Keratinocyte (primary cell): ENCODE data around the gene BRSK2. TPM values are rescaled to one million over a fixed set of nuclear protein-coding genes. Genes with fewer than 3 reads are reported as not detected.
"Not testable (repeated sequence)": the region's sequence is repeated elsewhere in the genome, so short reads cannot be mapped to it uniquely, and the experiment has no call there.

ENCODE experiments used
- DNase-seq: peaks from one replicate; pipeline ENCODE4 v3.0.0-alpha.2; 2011; ENCODE audit warnings: low read depth, missing footprints, low spot score
- FAIRE-seq: peaks from 2 replicates; lab custom pipeline; 2011; peaks lifted over from hg19 to GRCh38; lab: Jason Lieb, UNC
- H2AFZ ChIP-seq: 2 replicates; pipeline ENCODE4 v1.6.0; 2012; ENCODE audit warnings: low read length, control low read depth, inconsistent platforms; ENCODE audit not compliant: control insufficient read depth
- H3K27ac ChIP-seq: 2 replicates; pipeline ENCODE4 v1.5.1; 2011; ENCODE audit warnings: low read length; ENCODE audit not compliant: control insufficient read depth, insufficient read depth
- H3K27me3 ChIP-seq: 3 replicates; pipeline ENCODE4 v1.6.0; 2011; ENCODE audit warnings: low read length; ENCODE audit not compliant: control insufficient read depth, insufficient read depth; ENCODE audit errors: extremely low read depth
- H3K36me3 ChIP-seq, 2 experiments: 2 replicates in 1 of 2; 3 replicates in 1 of 2; pipeline ENCODE4 v1.5.1; 2011; ENCODE audit warnings: low read length in 2 of 2, mild to moderate bottlenecking in 1 of 2; ENCODE audit not compliant: control insufficient read depth in 2 of 2, insufficient read depth in 2 of 2; ENCODE audit errors: extremely low read depth in 1 of 2
- H3K4me1 ChIP-seq: 3 replicates; pipeline ENCODE4 v1.5.1; 2011; ENCODE audit warnings: low read length; ENCODE audit not compliant: control insufficient read depth, insufficient read depth; ENCODE audit errors: extremely low read depth
- H3K4me2 ChIP-seq: 3 replicates; pipeline ENCODE4 v1.6.0; 2011; ENCODE audit warnings: low read depth, low read length; ENCODE audit not compliant: control insufficient read depth, insufficient read depth; ENCODE audit errors: extremely low read depth
- H3K4me3 ChIP-seq, 3 experiments: fragments of 200-600 bp in 1 of 3; sonication (generic) in 1 of 3; 2 replicates in 2 of 3; 3 replicates in 1 of 3; pipeline ENCODE4 v1.5.1; 2011 to 2016; ENCODE audit warnings: low read length in 3 of 3, mild to moderate bottlenecking in 3 of 3, control low read depth in 2 of 3, inconsistent platforms in 1 of 3, low read depth in 1 of 3, mixed read lengths in 1 of 3, mixed run types in 1 of 3, moderate library complexity in 1 of 3; ENCODE audit not compliant: control insufficient read depth in 2 of 3, insufficient read depth in 2 of 3; ENCODE audit errors: extremely low read depth in 1 of 3
- H3K79me2 ChIP-seq: 2 replicates; pipeline ENCODE4 v1.6.0; 2012; ENCODE audit warnings: low read length; ENCODE audit not compliant: control insufficient read depth, insufficient read depth
- H3K9ac ChIP-seq: 3 replicates; pipeline ENCODE4 v1.6.0; 2011; ENCODE audit warnings: low read length; ENCODE audit not compliant: control insufficient read depth, insufficient read depth; ENCODE audit errors: extremely low read depth
- H3K9me1 ChIP-seq: 3 replicates; pipeline ENCODE4 v1.6.0; 2011; ENCODE audit warnings: low read length; ENCODE audit not compliant: control insufficient read depth, insufficient read depth; ENCODE audit errors: extremely low read depth
- H3K9me3 ChIP-seq: 2 replicates; pipeline ENCODE4 v1.5.1; 2012; ENCODE audit warnings: low read depth, low read length; ENCODE audit not compliant: control insufficient read depth
- H4K20me1 ChIP-seq: 3 replicates; pipeline ENCODE4 v1.6.0; 2011; ENCODE audit warnings: low read length; ENCODE audit not compliant: control insufficient read depth, insufficient read depth; ENCODE audit errors: extremely low read depth
- CTCF ChIP-seq, 3 experiments: IDR thresholded peaks in 1 of 3; conservative IDR thresholded peaks in 1 of 3; optimal IDR thresholded peaks in 1 of 3; 2 replicates in 2 of 3; 3 replicates in 1 of 3; pipeline versions ENCODE3 to v1.5.1; 2011; ENCODE audit warnings: low read length in 3 of 3, mild to moderate bottlenecking in 3 of 3, moderate library complexity in 2 of 3, control low read depth in 1 of 3, inconsistent platforms in 1 of 3; ENCODE audit not compliant: insufficient read depth in 2 of 3; ENCODE audit errors: extremely low read depth in 1 of 3
- EZH2 ChIP-seq: IDR thresholded peaks from one replicate; pipeline ENCODE4 v1.6.1; 2012; ENCODE audit warnings: inconsistent platforms, mild to moderate bottlenecking, low read length, moderate library complexity
- dilution Hi-C: fragments of 300-500 bp; cut with MboI; formaldehyde crosslinking; loops from one replicate; pipeline ENCODE4 v1.7.0; 2020; ENCODE audit warnings: low sequenced_read_pairs; ENCODE audit not compliant: extremely low pct_ligation_motif_present
- polyA minus RNA-seq, 3 experiments: library from RNA; depleted of rRNA, polyadenylated mRNA; stranded (reverse); fragments of >200 nt; gene quantifications; 1 replicate in 1 of 3; 2 replicates in 1 of 3; 3 replicates in 1 of 3; pipeline ENCODE4 v1.2.3, GENCODE V29; 2011
- polyA plus RNA-seq, 5 experiments: library from polyadenylated mRNA; depleted of rRNA in 3 of 5; stranded (reverse) in 3 of 5; stranded (forward) in 1 of 5; unstranded in 1 of 5; fragments of >200 nt; gene quantifications; 1 replicate in 1 of 5; 2 replicates in 3 of 5; 3 replicates in 1 of 5; pipeline versions ENCODE4 v1.2.1 to v1.2.3, GENCODE V29; 2011 to 2012; ENCODE audit warnings: missing spikeins in 2 of 5, low read depth in 1 of 5, low replicate concordance in 1 of 5

BRSK2 gene
- 0.09 to 0.85 TPM (median 0.20 TPM) in 3 replicates for polyA plus RNA-seq
- polyA plus RNA-seq (2011; ENCODE audit: low read depth), result not detected
- 0.30 and 0.48 TPM in 2 replicates for polyA plus RNA-seq (2011; cell fraction: cytosol; rRNA removed)
- 0.88 and 3.0 TPM in 2 replicates for polyA plus RNA-seq (2011; cell fraction: nucleus; rRNA removed)
- polyA plus RNA-seq (2012; ENCODE audit: low replicate concordance), result 0.24 and 0.37 TPM in 2 replicates
- 0.20 to 1.9 TPM (median 0.42 TPM) in 3 replicates for polyA minus RNA-seq
- polyA minus RNA-seq (2011; cell fraction: cytosol; rRNA and poly(A)+ RNA removed), result not detected
- 0.21 and 0.39 TPM in 2 replicates for polyA minus RNA-seq (2011; cell fraction: nucleus; rRNA and poly(A)+ RNA removed)

DNA sequence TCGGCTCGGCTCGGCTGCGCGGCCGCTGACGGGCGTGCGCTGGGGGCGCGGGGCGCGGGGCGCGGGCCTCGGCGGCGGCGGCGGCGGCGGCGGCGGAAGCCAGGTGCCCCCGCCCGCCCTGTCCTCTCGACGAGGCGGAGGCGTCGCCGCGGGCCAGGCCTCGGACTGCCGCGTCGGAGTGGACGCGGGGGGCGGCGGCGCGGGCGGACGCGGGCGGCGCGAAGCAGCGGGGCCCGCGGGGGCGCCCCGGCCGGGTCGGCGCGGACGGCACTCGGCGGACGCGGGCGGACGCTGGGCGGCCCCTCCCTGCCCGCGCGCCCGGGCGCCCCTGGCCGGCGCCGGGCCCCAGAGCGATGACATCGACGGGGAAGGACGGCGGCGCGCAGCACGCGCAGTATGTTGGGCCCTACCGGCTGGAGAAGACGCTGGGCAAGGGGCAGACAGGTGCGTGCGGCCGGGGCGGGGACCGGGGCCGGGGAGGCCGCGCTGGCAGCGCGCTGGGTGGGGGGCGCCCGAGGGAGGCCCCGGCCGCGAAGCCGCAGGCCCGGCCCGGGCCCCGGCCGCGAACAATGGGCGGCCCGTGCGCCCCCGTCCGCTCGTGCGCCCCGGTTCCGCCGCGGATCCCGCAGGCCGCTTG lies at the start of gene BRSK2:
BRSK2 (plus strand) TSS at position 3 of the 637 bp plus-strand sequence; CDS start at position 354, 351 bp downstream.
- Histone ChIP-seq H3K4me1 (peaks cover 4% of the 10 kb centered on the region), H3K4me3 (peak within 1 kb of the TSS; percentile 33 to 53 (median 50)), H3K9me1 (no peaks in the 10 kb centered on the region), H3K9ac (peak within 1 kb of the TSS; percentile 15), H3K36me3 (no peaks in the 10 kb centered on the region), H4K20me1 (peaks cover 5% of the 10 kb centered on the region), H3K9me3 (no peaks in the 10 kb centered on the region), H3K27ac (no peak within 1 kb of the TSS), H3K4me2 (peak within 1 kb of the TSS; percentile 82), H3K27me3 (peaks cover 41% of the 10 kb centered on the region), H3K79me2 (no peaks in the 10 kb centered on the region), H2AFZ (peak within 1 kb of the TSS; percentile 81)
- no peak for DNase-seq
- dilution Hi-C loops, result no loop called here
- FAIRE-seq, result no peak
- TF ChIP-seq CTCF (optimal IDR thresholded peaks at IDR 0.05 in 1 of 3, IDR thresholded peaks at IDR 0.05 in 1 of 3, conservative IDR thresholded peaks at IDR 0.05 in 1 of 3; ENCODE audit: extremely low read depth in 1 of 3, insufficient read depth in 2 of 3, low read length in 3 of 3) (no peak), EZH2 (no peak)

- no peak for TF ChIP-seq EZH2
- peaks cover 8% of the 10 kb centered on the region for H3K4me1 ChIP-seq
- DNase-seq, result no peak
- no peak for FAIRE-seq
- H3K4me2 ChIP-seq, result no peak overlapping the region
- H3K4me3 ChIP-seq, result no peak overlapping the region
- no peak overlapping the region for H2AFZ ChIP-seq
- H3K27ac ChIP-seq, result no peak overlapping the region
- H3K79me2 ChIP-seq, result no peaks in the 10 kb centered on the region
- peaks cover 26% of the 10 kb centered on the region for H3K27me3 ChIP-seq
- H3K36me3 ChIP-seq, result no peaks in the 10 kb centered on the region
- dilution Hi-C loops, result no loop called here
- no peak overlapping the region for H3K9ac ChIP-seq
- H3K9me3 ChIP-seq, result no peaks in the 10 kb centered on the region
- no peaks in the 10 kb centered on the region for H4K20me1 ChIP-seq
- H3K9me1 ChIP-seq, result no peaks in the 10 kb centered on the region
Observed at GRCh38 chr11:1340111-1340510, 49.6 kb upstream of the BRSK2 start.

- H3K9ac ChIP-seq, H3K79me2 ChIP-seq, H3K9me1 ChIP-seq, H3K4me2 ChIP-seq, dilution Hi-C loops, H4K20me1 ChIP-seq, H2AFZ ChIP-seq, DNase-seq, H3K9me3 ChIP-seq, H3K4me1 ChIP-seq, H3K36me3 ChIP-seq, H3K27ac ChIP-seq, FAIRE-seq, H3K4me3 ChIP-seq: not testable (repeated sequence)
- H3K27me3 ChIP-seq, result peaks cover 17% of the 10 kb centered on the region
Observed at GRCh38 chr11:1341226-1341625, 48.5 kb upstream of the BRSK2 start.
